Pancreas (tissue), 10 donors: ENCODE measurements around the gene BRSK2. TPM values are rescaled to one million over a fixed set of nuclear protein-coding genes. Genes with fewer than 3 reads are reported as not detected.

Experiments used
- ATAC-seq, 4 donors: fragments of 200-7000 bp; cut with Tn5 transposase; one replicate each; pipeline versions ENCODE4 v1.8.0 to v1.9.1; 2020; ENCODE audit warnings: mild to moderate bottlenecking in 4 of 4, moderate library complexity in 4 of 4
- DNase-seq, 6 donors: peaks; one replicate each; pipeline ENCODE4 v3.0.0-alpha.2; 2020
- FAIRE-seq: peaks from 2 replicates; lab custom pipeline; 2012; peaks lifted over from hg19 to GRCh38; lab: Jason Lieb, UNC
- H3K27ac ChIP-seq, 4 donors: fragments of 200-600 bp; sonication (generic); 1 replicate in 3 of 4; 2 replicates in 1 of 4; pipeline versions ENCODE4 v1.5.0 to v1.8.0; 2020
- H3K27me3 ChIP-seq, 4 donors: fragments of 200-600 bp; one replicate each; pipeline ENCODE4 v1.8.0; 2021
- H3K36me3 ChIP-seq, 3 donors: fragments of 200-600 bp; sonication (generic) in 1 of 3; one replicate each; pipeline versions ENCODE4 v1.5.0 to v1.8.0; 2020 to 2021
- H3K4me1 ChIP-seq, 3 donors: fragments of 200-600 bp; one replicate each; pipeline ENCODE4 v1.8.0; 2021
- H3K4me3 ChIP-seq, 4 donors: fragments of 200-600 bp; sonication (generic) in 2 of 4; one replicate each; pipeline versions ENCODE4 v1.5.0 to v1.8.0; 2020 to 2021
- H3K9me3 ChIP-seq, 4 donors: fragments of 200-600 bp; one replicate each; pipeline ENCODE4 v1.8.0; 2021
- CTCF ChIP-seq, 4 donors: fragments of 200-600 bp; sonication (generic) in 3 of 4; IDR thresholded peaks; one replicate each; pipeline versions ENCODE4 v1.5.0 to v1.8.0; 2021; ENCODE audit warnings: antibody characterized with exemption in 4 of 4
- WGBS, 2 donors: extraction: QIAGEN DNeasy Blood & Tissue Kit; methylation state at CpG; one replicate each; pipeline ENCODE4 v1.1.7; 2013; 5-methylcytosine and 5-hydroxymethylcytosine counted together
- intact Hi-C, 3 donors: fragments of 100-400 bp; cut with DNase I; formaldehyde crosslinking; loops; one replicate each; pipeline versions ENCODE4 v1.11.1 to v1.14.2; 2022
- polyA plus RNA-seq, 2 donors: library from polyadenylated mRNA; stranded (reverse); fragments of 200-250 nt; gene quantifications; one replicate each; pipeline ENCODE4 v1.2.3, GENCODE V29; 2013
- total RNA-seq, 6 donors: library from RNA; stranded (reverse); fragmentation: NEBNext Ultra II Directional in 4 of 6; extraction: Animal tissue kit (Norgen Biotek cat#: 25700) in 4 of 6; gene quantifications; one replicate each; pipeline versions ENCODE4 v1.2.1 to v1.2.4, GENCODE V29; 2021 to 2023
- donor health status: healthy with polysubstance abuse.
- donor health status: DM: no; HTN: no; CAD: no; lungs with moderate emphysema.
- donor health status: DM: no; HTN: no; CAD: no.
- donor health status: control.
- donor health status: control.
- donor health status: Bipolar disorder and iron deficiency.
- donor health status: DM: yes; HTN: yes; CAD: no.
- donor health status: DM: no; HTN: no; CAD: no.
- donor health status: DM: no; HTN: no; CAD: no.
- donor health status: DM: yes; HTN: yes; CAD: no.

The BRSK2 gene
- total and polyA plus RNA-seq, 8 donors, result 44.2 to 215 (median 70.9) TPM

- ATAC-seq, result peak; percentile 75 to 91 (median 84)
Measured at GRCh38 chr11:1401656-1402221, 12.0 kb downstream of the BRSK2 start.

GRCh38 chr11:1402355-1403077 is 12.8 kb downstream of the BRSK2 start:
- Histone ChIP-seq H3K9me3 (no peaks in the 10 kb centered on the region), H3K4me1 (peaks cover 4 to 11% (median 9%) of the 10 kb centered on the region in 3 donors), H3K27ac (no peak overlapping the region), H3K27me3 (no peaks in the 10 kb centered on the region), H3K36me3 (no peaks in the 10 kb centered on the region), H3K4me3 (no peak overlapping the region)
- FAIRE-seq (no peak), DNase-seq (peak in 2 of 6 donors; percentile 53 to 83), ATAC-seq (no peak)
- WGBS, 2 donors, result 83 to 86% methylated on average over 21 to 23 of the region's 23 CpGs
- intact Hi-C loops, result loop anchor here in 1 of 3 donors (5.0 kb wide), 1 partner anchor 50 kb away; no protein-coding TSS in a partner anchor
- no peak for TF ChIP-seq CTCF (IDR thresholded peaks at IDR 0.05)

More at GRCh38 chr11:1401656-1402221, 12.0 kb downstream of the BRSK2 start:
- H3K36me3 ChIP-seq, result no peaks in the 10 kb centered on the region
- no peak overlapping the region for H3K4me3 ChIP-seq
- no peak overlapping the region for H3K27ac ChIP-seq
- 21 to 32% methylated on average over 20 to 23 of the region's 23 CpGs for WGBS, 2 donors
- peaks cover 0 to 5% (median 4%) of the 10 kb centered on the region in 3 donors for H3K4me1 ChIP-seq
- DNase-seq (peak; percentile 72 to 94 (median 86)), FAIRE-seq (no peak)
- H3K27me3 ChIP-seq, result no peaks in the 10 kb centered on the region
- H3K9me3 ChIP-seq, result no peaks in the 10 kb centered on the region
- no peak for TF ChIP-seq CTCF (IDR thresholded peaks at IDR 0.05)
- intact Hi-C loops, result loop anchor here in 1 of 3 donors (5.0 kb wide), 1 partner anchor 51 kb away; no protein-coding TSS in a partner anchor

- no peaks in the 10 kb centered on the region for H3K9me3 ChIP-seq
- DNase-seq (peak in 1 of 6 donors; percentile 72), ATAC-seq (no peak), FAIRE-seq (no peak)
- peaks cover 10 to 18% (median 15%) of the 10 kb centered on the region in 3 donors for H3K4me1 ChIP-seq
- no peaks in the 10 kb centered on the region for H3K36me3 ChIP-seq
- no peak for TF ChIP-seq CTCF (IDR thresholded peaks at IDR 0.05)
- intact Hi-C loops, result loop anchor here in 1 of 3 donors (5.0 kb wide), 1 partner anchor 49 kb away; no protein-coding TSS in a partner anchor
- no peak overlapping the region for H3K4me3 ChIP-seq
- no peaks in the 10 kb centered on the region for H3K27me3 ChIP-seq
- no peak overlapping the region for H3K27ac ChIP-seq
- WGBS, 2 donors, result 93% methylated on average over 16 of the region's 16 CpGs
Measured at GRCh38 chr11:1403078-1403620, 13.4 kb downstream of the BRSK2 start.

GRCh38 chr11:1403721-1404460 is 14.2 kb downstream of the BRSK2 start:
- 80 to 85% methylated on average over 23 of the region's 23 CpGs for WGBS, 2 donors
- DNase-seq, result peak in 2 of 6 donors; percentile 21 to 72
- no peak for TF ChIP-seq CTCF (IDR thresholded peaks at IDR 0.05)
- ATAC-seq, result no peak
- H3K27me3 ChIP-seq, result no peaks in the 10 kb centered on the region
- no peak overlapping the region for H3K27ac ChIP-seq
- no peak overlapping the region for H3K4me3 ChIP-seq
- H3K36me3 ChIP-seq, result no peaks in the 10 kb centered on the region
- H3K9me3 ChIP-seq, result no peaks in the 10 kb centered on the region
- intact Hi-C loops, result loop anchor here in 1 of 3 donors (5.0 kb wide), 1 partner anchor 48 kb away; no protein-coding TSS in a partner anchor
- no peak for FAIRE-seq
- H3K4me1 ChIP-seq, result peaks cover 10 to 21% (median 17%) of the 10 kb centered on the region in 3 donors
